ENCODE data around the gene ZNF664. TPM values are rescaled to one million over a fixed set of nuclear protein-coding genes. Genes with fewer than 3 reads are reported as not detected.

ZNF664 gene
- total and polyA plus RNA-seq, 2 of the 8 experiments (the other 6 are each of a cell fraction or from before 2014, with no cell fraction given) = 22.8 to 51.4 TPM

GRCh38 chr12:123997033-123997822, 24.2 kb downstream of the ZNF664 start (continued):
- peak; percentile 20; the same call in 1 of the 2 replicates for TF ChIP-seq SRF (IDR thresholded peaks at IDR 0.05; ENCODE audit: low read depth, low read length)
